Type B pancreatic cell (in vitro differentiated cells): ENCODE results near the gene RBM28. TPM values are rescaled to one million over a fixed set of nuclear protein-coding genes. Genes with fewer than 3 reads are reported as not detected.

Experiments used
- DNase-seq: peaks from one replicate; pipeline ENCODE4 v3.0.0; 2021; ENCODE audit warnings: mixed read lengths; ENCODE audit not compliant: unreplicated experiment; ENCODE audit errors: extremely low spot score
- H3K27ac Mint-ChIP-seq: 2 replicates; pipeline ENCODE4 v1.8.0; 2021; ENCODE audit warnings: mild to moderate bottlenecking, mixed read lengths
- H3K27me3 Mint-ChIP-seq: 2 replicates; pipeline ENCODE4 v1.8.0; 2021; ENCODE audit warnings: mixed read lengths
- H3K36me3 Mint-ChIP-seq: 2 replicates; pipeline ENCODE4 v1.8.0; 2021; ENCODE audit warnings: mixed read lengths
- H3K4me1 Mint-ChIP-seq: one replicate; pipeline ENCODE4 v1.8.0; 2021; ENCODE audit warnings: mixed read lengths; ENCODE audit not compliant: unreplicated experiment
- H3K4me3 Mint-ChIP-seq: 2 replicates; pipeline ENCODE4 v1.8.0; 2021; ENCODE audit warnings: mild to moderate bottlenecking, mixed read lengths
- H3K9me3 Mint-ChIP-seq: 2 replicates; pipeline ENCODE4 v1.8.0; 2021; ENCODE audit warnings: mixed read lengths
- CTCF ChIP-seq: fragments of 200-600 bp; sonication (generic); conservative IDR thresholded peaks from 2 replicates; pipeline ENCODE4 v1.5.0; 2021; ENCODE audit warnings: antibody characterized with exemption, mild to moderate bottlenecking
- total RNA-seq: library from RNA; stranded (reverse); gene quantifications from 2 replicates; pipeline ENCODE4 v1.2.1, GENCODE V29; 2021; ENCODE audit warnings: low replicate concordance

RBM28 gene
- total RNA-seq, 1 donor from 2014 or later: 59.7 TPM

GRCh38 chr7:128341733-128342132 is 2.0 kb downstream of the RBM28 start:
- H3K4me1 Mint-ChIP-seq: peaks cover 24% of the 10 kb centered on the region
- H3K36me3 Mint-ChIP-seq: peaks cover 12% of the 10 kb centered on the region
- no peaks in the 10 kb centered on the region for H3K27me3 Mint-ChIP-seq
- DNase-seq: no peak
- no peak overlapping the region for H3K27ac Mint-ChIP-seq
- H3K9me3 Mint-ChIP-seq: no peaks in the 10 kb centered on the region
- peak overlapping the region; percentile 87 for H3K4me3 Mint-ChIP-seq
- no peak for TF ChIP-seq CTCF

DNA sequence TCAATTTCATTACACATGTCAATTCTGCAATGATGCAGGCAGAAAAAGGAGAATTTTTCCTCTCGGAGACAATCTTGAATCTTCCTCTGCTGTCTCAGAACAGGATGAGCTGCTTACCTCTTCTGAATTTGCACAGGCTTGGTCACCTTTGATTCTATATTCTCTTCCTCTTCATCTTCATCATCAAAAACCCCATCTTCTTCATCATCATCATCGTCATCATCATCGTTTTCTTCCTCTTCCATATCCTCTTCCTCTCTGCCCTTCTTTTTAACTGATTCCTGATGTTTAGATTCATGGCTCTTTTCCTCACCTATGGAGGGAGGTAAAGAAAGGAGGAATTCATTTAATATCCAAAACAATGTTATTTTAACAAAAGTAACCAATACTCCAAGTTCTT is 8.0 kb downstream of the RBM28 start:
- no peak for DNase-seq
- H3K27me3 Mint-ChIP-seq: no peaks in the 10 kb centered on the region
- no peak overlapping the region for H3K27ac Mint-ChIP-seq
- H3K4me3 Mint-ChIP-seq: no peak overlapping the region
- H3K36me3 Mint-ChIP-seq: peaks cover 28% of the 10 kb centered on the region
- no peak for TF ChIP-seq CTCF
- H3K9me3 Mint-ChIP-seq: no peaks in the 10 kb centered on the region
- H3K4me1 Mint-ChIP-seq: peaks cover 2% of the 10 kb centered on the region

DNA sequence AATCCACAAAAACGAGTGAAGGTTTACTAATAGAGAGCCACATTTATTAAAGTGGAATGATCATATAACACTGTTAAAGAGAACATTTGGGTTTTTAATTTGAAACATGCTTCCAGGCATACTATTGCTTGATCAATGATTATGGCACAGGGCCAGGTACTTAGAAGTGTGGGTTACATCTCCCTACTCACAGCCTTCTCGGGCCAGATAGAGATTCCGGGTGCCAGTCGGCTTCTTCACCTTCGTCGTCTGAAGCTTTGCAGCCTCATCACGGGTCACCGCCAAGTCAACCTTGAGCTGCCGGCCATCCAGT is 19.4 kb downstream of the RBM28 start:
- Mint-ChIP-seq H3K27ac (no peak overlapping the region), H3K4me3 (no peak overlapping the region), H3K36me3 (peaks cover 16% of the 10 kb centered on the region), H3K9me3 (no peaks in the 10 kb centered on the region), H3K4me1 (peaks cover 4% of the 10 kb centered on the region), H3K27me3 (no peaks in the 10 kb centered on the region)
- no peak for TF ChIP-seq CTCF
- no peak for DNase-seq

GRCh38 chr7:128323459-128324367 is 20.0 kb downstream of the RBM28 start:
- H3K36me3 Mint-ChIP-seq: peaks cover 21% of the 10 kb centered on the region

DNA sequence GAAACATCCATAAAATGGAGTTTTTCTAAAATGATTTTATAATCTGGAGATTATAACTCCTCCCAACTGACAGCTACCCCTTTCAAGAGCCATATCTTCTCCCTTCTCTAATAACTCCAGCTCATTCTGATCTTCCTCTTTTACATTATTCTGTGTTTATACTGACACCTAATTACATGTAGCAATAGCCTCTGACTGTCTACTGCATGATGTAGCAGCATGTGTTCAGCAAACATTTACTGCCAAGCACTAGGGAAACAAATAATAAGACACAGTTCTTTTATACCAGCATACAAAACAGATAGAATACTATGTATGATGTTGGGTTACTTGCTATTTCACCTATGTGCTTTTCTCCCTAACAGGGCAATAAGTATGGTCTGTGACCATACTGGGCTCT is 20.7 kb downstream of the RBM28 start:
- Mint-ChIP-seq H3K4me1 (peaks cover 4% of the 10 kb centered on the region), H3K27me3 (no peaks in the 10 kb centered on the region), H3K4me3 (no peak overlapping the region), H3K27ac (no peak overlapping the region), H3K36me3 (peaks cover 22% of the 10 kb centered on the region), H3K9me3 (no peaks in the 10 kb centered on the region)
- no peak for DNase-seq
- TF ChIP-seq CTCF: no peak

More at GRCh38 chr7:128323459-128324367, 20.0 kb downstream of the RBM28 start:
- TF ChIP-seq CTCF: no peak
- Mint-ChIP-seq H3K27ac (no peak overlapping the region), H3K4me1 (peaks cover 4% of the 10 kb centered on the region), H3K9me3 (no peaks in the 10 kb centered on the region), H3K27me3 (no peaks in the 10 kb centered on the region), H3K4me3 (no peak overlapping the region)
- DNase-seq: no peak
